Astrocyte of the cerebellum (primary cell): ENCODE data around the gene HLA-DPB1.

Experiments
- DNase-seq: peaks from one replicate; pipeline ENCODE4 v3.0.0-alpha.2; 2011; ENCODE audit warnings: low read depth
- H3K4me3 ChIP-seq: 2 replicates; pipeline ENCODE4 v1.5.1; 2011; ENCODE audit warnings: mild to moderate bottlenecking, low read depth, low read length, moderate library complexity
- CTCF ChIP-seq: IDR thresholded peaks from 2 replicates; pipeline ENCODE4 v1.5.1; 2012; ENCODE audit warnings: low read length, low read depth, moderate library complexity, mild to moderate bottlenecking; ENCODE audit errors: missing control alignments
- in situ Hi-C: cut with HindIII; loops from 2 replicates; pipeline ENCODE4 v1.10.0; 2017; ENCODE audit warnings: low sequenced_read_pairs

The HLA-DPB1 gene

GRCh38 chr6:33085627-33086026 lies 9.8 kb downstream of the HLA-DPB1 start:
- DNase-seq, result no peak
- H3K4me3 ChIP-seq, result no peak overlapping the region
- TF ChIP-seq CTCF, result no peak
- in situ Hi-C loops, result no loop called here

GRCh38 chr6:33088258-33088930 lies 12.6 kb downstream of the HLA-DPB1 start:
- no peak for TF ChIP-seq CTCF
- H3K4me3 ChIP-seq, result no peak overlapping the region
- DNase-seq, result no peak
- in situ Hi-C loops, result no loop called here

- TF ChIP-seq CTCF, result no peak
- DNase-seq, result no peak
- in situ Hi-C loops, result no loop called here
These were observed 13.3 kb downstream of the HLA-DPB1 start for GRCh38 chr6:33088931-33089620.

GRCh38 chr6:33091957-33092356 lies 16.2 kb downstream of the HLA-DPB1 start:
- no peak for DNase-seq
- in situ Hi-C loops, result no loop called here
- no peak overlapping the region for H3K4me3 ChIP-seq
- no peak for TF ChIP-seq CTCF

More at GRCh38 chr6:33088931-33089620, 13.3 kb downstream of the HLA-DPB1 start:
- no peak overlapping the region for H3K4me3 ChIP-seq

- no peak for DNase-seq
- no peak overlapping the region for H3K4me3 ChIP-seq
- TF ChIP-seq CTCF, result no peak
- in situ Hi-C loops, result no loop called here
These were observed 16.6 kb downstream of the HLA-DPB1 start for GRCh38 chr6:33092385-33092784.

GRCh38 chr6:33093855-33094254 lies 18.1 kb downstream of the HLA-DPB1 start:
- TF ChIP-seq CTCF, result no peak
- in situ Hi-C loops, result no loop called here

More at GRCh38 chr6:33093855-33094254, 18.1 kb downstream of the HLA-DPB1 start:
- no peak overlapping the region for H3K4me3 ChIP-seq
- DNase-seq, result no peak
